HG03342 (cell line): ENCODE measurements around the gene ARL4C.
"Not testable (repeated sequence)": the region's sequence is repeated elsewhere in the genome, so short reads cannot be mapped to it uniquely, and the experiment has no call there.

Experiments used
- ATAC-seq: cut with Tn5 transposase; IDR thresholded peaks from one replicate; pipeline ENCODE4 v1.9.1; 2021; ENCODE audit warnings: mild to moderate bottlenecking, moderate library complexity; ENCODE audit not compliant: unreplicated experiment

ARL4C gene

DNA sequence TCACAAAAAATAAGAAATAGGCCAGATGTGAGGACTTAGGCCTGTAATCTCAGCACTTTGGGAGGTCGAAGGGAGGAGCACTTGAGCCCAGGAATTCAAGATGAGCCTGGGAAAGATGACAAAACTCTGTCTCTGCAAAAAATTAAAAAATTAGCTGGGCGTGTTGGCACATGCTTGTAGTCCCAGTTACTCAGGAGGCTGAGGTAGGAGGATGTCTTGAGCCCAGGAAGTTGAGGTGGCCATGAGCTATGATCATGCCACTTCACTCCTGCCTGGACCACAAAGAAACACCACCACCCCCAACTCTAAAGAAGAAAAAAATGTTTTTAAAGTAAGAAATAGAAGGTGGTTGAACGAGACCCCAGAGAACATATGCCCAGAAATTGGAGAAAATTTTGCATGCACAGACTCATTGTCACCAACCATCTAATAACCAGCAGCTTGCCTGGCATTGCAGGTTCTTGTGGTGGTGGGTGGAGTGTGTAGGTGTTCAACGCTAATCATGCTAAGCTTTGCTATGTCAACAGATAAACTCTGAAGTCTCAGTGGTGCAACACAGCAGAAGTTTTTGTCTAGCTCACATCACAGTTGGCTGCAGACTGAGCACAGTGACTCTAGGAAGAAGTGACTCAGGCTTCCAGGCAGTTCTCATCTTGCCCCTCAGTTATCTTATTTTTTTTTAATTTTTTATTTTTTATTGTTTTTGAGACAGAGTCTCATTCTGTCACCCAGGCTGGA is 18.6 kb downstream of the ARL4C start:
- ATAC-seq = no peak

DNA sequence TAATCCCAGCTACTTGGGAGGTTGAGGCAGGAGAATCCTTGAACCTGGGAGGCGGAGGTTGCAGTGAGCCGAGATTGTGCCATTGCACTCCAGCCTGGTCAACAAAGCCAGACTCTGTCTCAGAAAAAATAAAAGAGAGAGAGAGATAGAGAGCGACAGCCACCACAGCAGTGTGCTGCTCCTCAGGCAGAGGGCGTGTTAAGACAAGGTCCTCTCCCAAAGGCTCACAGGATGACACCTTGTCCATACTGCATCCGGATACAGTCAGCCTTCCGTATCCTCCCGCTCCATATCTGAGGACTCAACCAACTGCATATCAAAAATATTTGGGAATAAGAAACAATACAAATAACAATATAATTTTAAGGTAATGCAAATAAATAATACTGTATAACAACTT is 20.1 kb downstream of the ARL4C start:
- ATAC-seq = no peak

DNA sequence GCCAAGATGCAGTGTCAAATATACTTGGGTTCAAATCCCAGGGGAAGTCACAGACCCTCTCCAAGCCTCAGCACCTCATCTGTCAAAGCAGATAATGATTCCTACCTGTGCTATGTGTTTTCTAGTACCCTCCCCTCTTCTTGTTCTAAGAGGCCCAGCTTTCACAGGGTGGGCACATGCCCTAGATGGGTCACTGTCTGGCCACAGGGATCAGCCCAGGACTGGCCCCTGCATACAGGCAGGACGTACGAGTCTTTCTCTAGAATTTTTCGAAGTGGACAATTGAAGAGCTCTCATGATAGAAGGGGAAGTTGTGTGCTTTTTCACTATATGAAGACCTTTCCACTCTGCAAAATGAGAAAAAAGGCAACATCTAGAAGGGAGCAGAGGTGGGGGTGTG is 22.2 kb downstream of the ARL4C start:
- ATAC-seq = no peak

- no peak for ATAC-seq
Measured at GRCh38 chr2:234472155-234472554, 24.7 kb downstream of the ARL4C start.

GRCh38 chr2:234469972-234470371 is 26.9 kb downstream of the ARL4C start:
- no peak for ATAC-seq

DNA sequence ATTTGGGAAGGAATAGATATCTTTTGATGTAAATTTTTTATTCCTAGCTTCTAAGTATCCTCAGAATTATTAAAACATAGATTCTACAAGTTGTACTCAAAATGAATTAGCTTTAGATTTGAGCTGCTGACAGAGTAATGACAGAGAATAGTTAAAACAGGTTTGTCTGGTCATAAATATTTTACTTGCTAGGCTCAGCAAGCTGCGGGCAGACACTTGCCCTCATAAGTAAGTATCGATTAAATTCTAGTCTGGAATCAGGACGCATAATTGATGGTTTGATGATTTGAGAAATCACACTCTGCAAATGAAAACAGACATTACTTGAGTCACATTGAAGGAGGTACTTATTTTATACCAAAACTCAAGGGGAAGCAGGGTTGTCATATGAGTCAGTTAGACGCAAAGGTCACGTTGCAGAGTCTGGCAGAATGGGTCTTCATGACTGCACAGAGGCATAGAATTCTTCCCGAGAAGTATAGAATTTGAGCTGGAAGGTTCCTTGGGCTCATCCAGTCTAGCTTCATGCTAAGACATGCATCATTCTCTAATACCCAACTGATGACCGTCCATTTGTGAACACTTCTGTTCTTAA is 27.5 kb downstream of the ARL4C start:
- no peak for ATAC-seq

DNA sequence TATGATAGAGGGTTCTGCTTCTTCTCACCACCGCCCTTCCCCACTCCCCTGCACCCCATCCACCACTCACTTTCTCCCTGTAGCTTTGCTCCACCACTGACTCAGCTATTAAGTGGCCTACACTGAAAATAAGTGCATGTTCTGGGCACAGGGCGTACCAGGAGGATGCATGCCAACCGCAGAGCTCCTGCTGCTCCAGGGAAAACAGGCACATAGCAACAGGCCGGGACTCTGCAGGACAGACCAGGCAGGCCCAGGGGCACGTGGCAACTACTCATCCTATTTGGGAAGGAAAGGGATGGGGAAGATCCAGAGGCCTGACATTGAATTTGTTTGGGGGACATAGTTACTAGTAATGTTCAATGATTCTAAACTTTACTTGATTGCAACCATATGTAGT is 28.4 kb downstream of the ARL4C start:
- ATAC-seq = no peak

DNA sequence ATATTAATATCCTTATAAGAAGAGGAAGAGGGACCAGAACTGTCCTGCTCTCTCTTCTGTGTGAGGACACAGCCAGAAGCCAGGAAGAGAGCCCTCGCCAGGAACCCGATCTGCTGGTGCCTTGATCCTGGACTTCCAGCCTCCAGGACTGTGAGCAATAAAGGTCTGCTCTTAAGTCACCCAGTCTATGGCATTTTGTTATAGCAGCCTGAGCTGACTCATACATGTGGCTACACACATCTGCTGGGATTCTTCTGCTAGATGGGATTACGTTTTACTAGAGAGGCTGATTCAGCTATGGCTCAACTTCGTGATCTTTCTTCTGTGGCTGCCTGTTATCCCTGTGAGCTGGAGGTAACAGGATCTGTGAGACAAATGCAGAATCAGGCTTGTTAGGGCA is 29.6 kb downstream of the ARL4C start:
- no peak for ATAC-seq

GRCh38 chr2:234464291-234464645 is 32.6 kb downstream of the ARL4C start:
- no peak for ATAC-seq

DNA sequence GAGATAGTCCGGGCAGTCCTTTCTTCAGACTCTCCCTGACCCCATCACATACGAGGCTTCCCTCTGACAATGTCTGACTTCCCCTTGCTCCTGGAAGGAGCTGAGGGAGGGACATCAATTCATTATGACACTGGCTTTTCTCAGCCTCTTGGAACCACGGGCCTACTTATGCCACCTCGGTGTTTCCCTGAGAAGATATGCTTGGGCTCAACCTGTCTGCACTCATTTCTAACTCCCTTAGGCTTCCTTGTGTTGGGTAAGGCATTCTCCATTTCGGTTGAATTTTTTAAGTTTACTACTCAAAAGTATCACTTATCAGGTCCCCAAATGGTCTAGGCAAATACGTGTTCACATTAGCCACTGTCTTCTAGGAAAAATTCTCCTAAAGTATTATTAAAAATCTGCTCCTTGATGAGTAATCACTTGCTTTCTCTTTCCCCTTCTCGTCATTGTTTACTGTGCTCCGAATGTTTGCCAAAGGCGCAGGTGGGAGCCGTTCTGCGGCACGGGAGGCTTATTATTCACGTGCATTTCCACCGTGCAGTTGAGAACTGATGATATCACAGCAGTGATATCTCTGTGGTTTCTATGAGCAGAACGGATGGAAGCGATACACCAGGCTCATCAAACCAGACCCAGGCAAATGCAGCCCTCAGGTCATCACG is 33.1 kb downstream of the ARL4C start:
- ATAC-seq = no peak

DNA sequence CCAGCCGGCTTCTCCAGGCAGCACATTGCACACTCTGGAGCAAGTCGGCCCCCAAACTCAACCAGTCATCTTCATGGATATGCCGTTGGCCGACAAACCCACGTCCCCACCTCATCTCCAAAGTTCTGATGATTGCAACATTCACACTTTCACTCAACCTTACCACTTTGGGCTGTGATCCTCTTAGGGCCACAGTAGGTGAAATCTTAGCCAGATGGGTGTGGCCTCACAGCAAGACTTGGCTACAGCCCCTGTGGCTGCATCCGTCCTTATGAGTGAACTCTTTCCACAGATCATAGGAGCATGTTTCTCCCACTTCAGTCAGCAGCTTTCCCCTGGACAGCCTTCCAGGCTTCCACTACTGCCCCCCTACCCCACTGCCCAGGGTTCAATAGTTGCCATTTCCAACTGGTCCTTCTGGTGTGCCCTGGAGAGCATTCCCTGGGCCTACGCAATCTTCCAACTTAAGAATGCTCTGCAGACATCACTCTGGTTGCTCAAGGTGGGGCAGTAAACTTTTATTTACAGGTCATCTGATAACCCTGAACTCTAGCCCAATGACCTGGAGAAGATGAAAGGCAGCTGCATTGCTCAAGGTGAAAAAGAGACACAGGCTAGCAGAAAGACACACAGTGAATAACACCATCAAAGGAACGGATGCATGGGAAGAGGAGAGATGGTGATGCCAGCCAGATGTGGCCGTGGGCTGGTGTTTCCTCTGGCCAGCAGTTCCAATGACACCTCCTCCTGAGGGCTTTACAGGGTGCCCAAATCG is 34.5 kb downstream of the ARL4C start:
- ATAC-seq = no peak

- ATAC-seq = no peak
Measured at GRCh38 chr2:234459401-234460009, 37.4 kb downstream of the ARL4C start.

GRCh38 chr2:234458466-234458865 is 38.4 kb downstream of the ARL4C start:
- ATAC-seq = no peak

- no peak for ATAC-seq
Measured at GRCh38 chr2:234457421-234457820, 39.5 kb downstream of the ARL4C start.

DNA sequence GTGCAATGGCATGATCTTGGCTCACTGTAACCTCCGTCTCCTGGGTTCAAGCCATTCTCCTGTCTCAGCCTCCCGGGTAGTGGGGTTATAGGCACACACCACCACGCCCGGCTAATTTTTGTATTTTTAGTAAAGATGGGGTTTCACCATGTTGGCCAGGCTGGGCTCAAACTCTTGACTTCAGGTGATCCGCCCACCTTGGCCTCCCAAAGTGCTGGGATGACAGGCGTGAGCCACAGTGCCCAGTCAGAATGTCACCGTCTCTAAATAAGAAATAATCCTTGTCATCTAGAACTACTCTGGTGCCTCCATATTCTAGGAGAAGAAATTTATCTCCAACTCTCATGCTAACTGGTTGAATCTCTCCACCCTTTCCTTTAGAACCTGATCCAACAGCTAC is 41.6 kb downstream of the ARL4C start:
- not testable (repeated sequence) for ATAC-seq

DNA sequence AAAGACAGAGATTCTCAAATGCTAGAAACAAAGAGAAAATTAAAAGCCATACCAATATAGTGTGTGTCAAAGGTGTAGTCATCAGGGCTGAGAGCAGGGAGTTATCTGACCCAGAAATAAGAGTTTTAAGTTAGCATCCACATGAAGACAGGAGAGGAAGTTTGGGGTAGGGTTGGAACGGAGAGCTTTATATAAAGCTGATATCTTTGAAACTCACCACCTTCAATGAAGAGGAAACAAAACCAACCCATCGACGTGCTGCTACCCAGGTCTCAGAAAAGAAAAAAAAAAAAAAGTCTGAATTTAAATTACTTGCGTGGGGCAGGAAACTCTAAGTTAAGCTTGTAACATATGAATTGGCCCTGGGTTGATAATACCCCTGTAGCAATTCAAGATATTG is 42.4 kb downstream of the ARL4C start:
- ATAC-seq = no peak

- no peak for ATAC-seq
Measured at GRCh38 chr2:234453216-234453615, 43.7 kb downstream of the ARL4C start.

DNA sequence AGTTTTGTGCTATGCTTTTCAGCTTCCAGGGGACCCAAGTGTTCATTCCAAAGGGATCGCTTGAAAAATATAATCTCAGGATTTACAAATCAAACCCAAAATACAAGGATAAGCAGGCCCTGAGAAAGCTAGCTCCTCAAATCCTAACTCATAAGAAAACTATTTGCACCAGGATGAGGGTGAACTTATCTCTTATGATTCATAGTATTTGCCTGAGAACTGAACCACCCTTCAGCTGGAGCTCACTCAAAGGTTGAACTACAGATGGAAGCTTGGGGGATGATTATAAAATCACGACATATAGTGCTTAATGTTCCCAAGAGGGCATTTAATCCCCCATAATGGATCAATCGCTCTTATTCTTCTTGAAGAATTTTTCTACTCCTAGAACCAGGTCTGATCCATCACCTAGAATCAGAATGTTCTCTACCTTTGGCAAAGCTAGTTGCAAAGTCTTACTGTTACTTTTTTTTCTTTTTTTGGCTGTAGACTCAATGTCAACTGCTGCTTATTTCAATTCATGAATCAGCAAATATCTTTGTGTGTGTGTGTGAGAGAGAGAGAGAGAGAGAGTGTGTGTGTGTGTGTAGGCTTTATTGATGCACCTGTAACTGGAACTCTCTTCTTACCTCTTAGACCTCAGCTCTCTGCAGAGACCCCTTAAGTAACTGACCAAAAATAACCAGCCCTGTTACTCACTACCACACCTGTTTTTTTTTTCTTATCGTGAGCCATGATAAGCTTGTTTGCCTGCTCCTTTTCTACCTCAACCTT is 44.8 kb downstream of the ARL4C start:
- ATAC-seq = no peak

- ATAC-seq = no peak
Measured at GRCh38 chr2:234451242-234451641, 45.6 kb downstream of the ARL4C start.

DNA sequence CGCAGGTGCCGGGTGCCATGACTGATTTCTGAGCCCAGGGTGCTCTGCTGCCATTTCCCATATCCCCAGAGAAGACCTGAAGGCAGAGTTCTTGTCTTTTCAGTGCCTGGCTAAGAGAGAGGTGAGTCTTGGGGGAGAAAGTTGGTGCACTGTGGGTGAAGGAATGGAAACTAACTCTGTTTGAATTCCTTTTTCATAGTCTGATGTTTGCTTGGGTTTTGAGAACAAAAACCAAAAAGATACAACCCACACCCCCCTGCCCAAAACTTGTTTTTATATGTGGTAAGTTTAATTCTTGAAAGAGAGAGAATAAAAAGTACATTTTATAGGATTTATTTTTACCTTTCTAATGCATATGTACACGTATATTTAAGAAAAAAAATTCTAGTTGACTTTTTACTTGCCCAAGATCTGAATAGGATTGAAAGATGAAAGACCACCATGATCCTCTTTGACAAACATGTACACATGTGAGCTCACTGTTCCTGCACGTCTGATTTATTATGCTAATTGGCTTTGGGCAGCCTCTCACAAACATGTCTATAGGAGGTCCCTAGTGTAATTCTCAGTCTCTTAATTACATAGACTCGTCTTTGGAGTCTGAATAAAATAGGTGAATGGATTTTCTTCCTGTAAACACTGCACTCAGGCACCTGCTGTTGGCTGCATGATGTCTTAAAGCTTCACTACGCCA is 46.3 kb downstream of the ARL4C start:
- no peak for ATAC-seq
